Liver (tissue), 9 donors: ENCODE measurements around the gene OR2W3. TPM values are rescaled to one million over a fixed set of nuclear protein-coding genes. Genes with fewer than 3 reads are reported as not detected.

Source experiments
- DNase-seq: peaks from one replicate; pipeline ENCODE4 v3.0.0-alpha.2; 2017; ENCODE audit warnings: low spot score
- H3K27ac ChIP-seq, 2 donors: one replicate each; pipeline ENCODE4 v1.7.0; 2013; ENCODE audit warnings: inconsistent platforms in 2 of 2, low read length in 2 of 2, control low read depth in 1 of 2, low read depth in 1 of 2, mild to moderate bottlenecking in 1 of 2
- H3K27me3 ChIP-seq, 4 donors: one replicate each; pipeline versions ENCODE4 v1.6.1 to v1.7.0; 2013; ENCODE audit warnings: low read length in 3 of 4, inconsistent platforms in 1 of 4, mild to moderate bottlenecking in 1 of 4, moderate library complexity in 1 of 4; ENCODE audit not compliant: control insufficient read depth in 4 of 4, insufficient read depth in 4 of 4
- H3K36me3 ChIP-seq, 4 donors: one replicate each; pipeline versions ENCODE4 v1.6.1 to v1.7.0; 2013; ENCODE audit warnings: low read length in 3 of 4, mild to moderate bottlenecking in 3 of 4, low read depth in 1 of 4, moderate library complexity in 1 of 4; ENCODE audit not compliant: control insufficient read depth in 4 of 4, insufficient read depth in 3 of 4
- H3K4me1 ChIP-seq, 4 donors: one replicate each; pipeline versions ENCODE4 v1.6.1 to v1.7.0; 2013; ENCODE audit warnings: low read length in 3 of 4, mild to moderate bottlenecking in 3 of 4, moderate library complexity in 1 of 4; ENCODE audit not compliant: control insufficient read depth in 4 of 4, insufficient read depth in 4 of 4
- H3K4me3 ChIP-seq, 3 donors: one replicate each; pipeline versions ENCODE4 v1.6.1 to v1.7.0; 2013; ENCODE audit warnings: low read length in 3 of 3, control low read depth in 1 of 3, low read depth in 1 of 3, mild to moderate bottlenecking in 1 of 3
- H3K9ac ChIP-seq, 2 donors: one replicate each; pipeline ENCODE4 v1.7.0; 2013; ENCODE audit warnings: low read length in 2 of 2, mild to moderate bottlenecking in 2 of 2, moderate library complexity in 2 of 2, control low read depth in 1 of 2, low read depth in 1 of 2
- H3K9me3 ChIP-seq, 4 donors: one replicate each; pipeline versions ENCODE4 v1.6.1 to v1.7.0; 2013; ENCODE audit warnings: low read length in 3 of 4; ENCODE audit not compliant: control insufficient read depth in 4 of 4
- EGR1 ChIP-seq, 2 donors: IDR thresholded peaks; 2 replicates each; pipeline ENCODE4 v1.6.1; 2016 to 2018; ENCODE audit warnings: antibody characterized with exemption in 2 of 2, low read depth in 2 of 2
- FOXA1 ChIP-seq: IDR thresholded peaks from 2 replicates; pipeline ENCODE4 v1.6.1; 2016; ENCODE audit warnings: antibody characterized with exemption
- FOXA2 ChIP-seq: IDR thresholded peaks from 2 replicates; pipeline ENCODE4 v1.6.1; 2016; ENCODE audit warnings: antibody characterized with exemption
- GABPA ChIP-seq, 2 donors: IDR thresholded peaks in 1 of 2; conservative IDR thresholded peaks in 1 of 2; 2 replicates each; pipeline ENCODE4 v1.6.1; 2016; ENCODE audit warnings: antibody characterized with exemption in 2 of 2, mild to moderate bottlenecking in 1 of 2, moderate library complexity in 1 of 2
- HNF4G ChIP-seq: IDR thresholded peaks from 2 replicates; pipeline ENCODE4 v1.6.1; 2016; ENCODE audit warnings: antibody characterized with exemption
- JUND ChIP-seq, 2 donors: IDR thresholded peaks; 2 replicates each; pipeline ENCODE4 v1.6.1; 2016; ENCODE audit warnings: antibody characterized with exemption in 2 of 2
- RAD21 ChIP-seq, 2 donors: IDR thresholded peaks; 2 replicates each; pipeline ENCODE4 v1.6.1; 2016; ENCODE audit warnings: antibody characterized with exemption in 2 of 2, mild to moderate bottlenecking in 2 of 2
- RXRA ChIP-seq, 2 donors: IDR thresholded peaks; 2 replicates each; pipeline ENCODE4 v1.6.1; 2017 to 2018; ENCODE audit warnings: antibody characterized with exemption in 2 of 2, mild to moderate bottlenecking in 1 of 2
- TAF1 ChIP-seq: conservative IDR thresholded peaks from 2 replicates; pipeline ENCODE4 v1.6.1; 2016; ENCODE audit warnings: antibody characterized with exemption, mild to moderate bottlenecking
- YY1 ChIP-seq: IDR thresholded peaks from 2 replicates; pipeline ENCODE4 v1.6.1; 2016; ENCODE audit warnings: antibody characterized with exemption, mild to moderate bottlenecking
- WGBS: extraction: QIAGEN DNeasy Blood & Tissue Kit; methylation state at CpG from one replicate; pipeline ENCODE4 v1.1.7; 2013; 5-methylcytosine and 5-hydroxymethylcytosine counted together
- polyA plus RNA-seq, 2 donors: library from polyadenylated mRNA; stranded (reverse) in 1 of 2; unstranded in 1 of 2; fragments of 200-250 nt in 1 of 2; fragments of >200 nt in 1 of 2; fragmentation: Nextera tagmentation in 1 of 2; extraction: Ambion mirVana in 1 of 2; gene quantifications; one replicate each; pipeline versions ENCODE4 v1.2.1 to v1.2.3, GENCODE V29; 2013 to 2015
- total RNA-seq, 2 donors: library from RNA; depleted of rRNA; stranded (reverse); fragments of >200 nt; gene quantifications; one replicate each; pipeline ENCODE4 v1.2.3, GENCODE V29; 2014
- TF ChIP-seq, protein P1 (sequence below): IDR thresholded peaks from 2 replicates; pipeline ENCODE4 v1.6.1; 2016; ENCODE audit warnings: antibody characterized with exemption
- TF ChIP-seq, protein P2 (sequence below): IDR thresholded peaks from 2 replicates; pipeline ENCODE4 v1.6.1; 2016; ENCODE audit warnings: antibody characterized with exemption
- TF ChIP-seq, protein P3 (sequence below): fragments of 150-350 bp; IDR thresholded peaks from 2 replicates; pipeline ENCODE4 v1.5.1; 2017; ENCODE audit warnings: improper control_type of control experiment, low read depth, low read length; ENCODE audit not compliant: missing input control
- TF ChIP-seq, protein P4 (sequence below): IDR thresholded peaks from 2 replicates; pipeline ENCODE4 v1.6.1; 2016; ENCODE audit warnings: antibody characterized with exemption, mild to moderate bottlenecking
- TF ChIP-seq, protein P5 (sequence below): IDR thresholded peaks from 2 replicates; pipeline ENCODE4 v1.6.1; 2016; ENCODE audit warnings: antibody characterized with exemption
- donor health status: healthy.
- donor health status: healthy.
- donor health status: healthy.
- donor health status: healthy.
- donor health status: healthy.

Gene OR2W3
- total and polyA plus RNA-seq, 4 donors, result 13.4 TPM; not detected in 3

DNA sequence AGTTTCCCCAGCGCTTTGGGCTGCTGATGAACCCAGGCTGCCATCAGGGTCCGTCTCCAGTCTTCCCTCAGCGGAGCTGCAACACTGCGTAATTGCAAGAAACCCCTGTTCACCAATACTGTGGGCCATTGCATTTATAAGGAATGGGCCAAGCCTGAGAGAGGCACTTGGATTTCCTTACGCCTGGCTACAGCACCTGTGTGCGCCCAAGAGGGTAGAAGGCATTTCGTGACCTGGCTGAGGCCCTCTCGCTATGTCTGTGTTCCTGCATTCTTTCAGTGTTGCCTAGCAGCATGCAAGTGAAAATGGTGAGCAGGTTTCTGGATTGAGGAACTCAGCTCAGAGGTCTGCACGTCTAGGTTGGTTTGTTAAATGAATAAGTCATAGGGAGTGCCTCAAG, 12.0 kb upstream of the OR2W3 start:
- no peaks in the 10 kb centered on the region for H3K4me1 ChIP-seq

DNA sequence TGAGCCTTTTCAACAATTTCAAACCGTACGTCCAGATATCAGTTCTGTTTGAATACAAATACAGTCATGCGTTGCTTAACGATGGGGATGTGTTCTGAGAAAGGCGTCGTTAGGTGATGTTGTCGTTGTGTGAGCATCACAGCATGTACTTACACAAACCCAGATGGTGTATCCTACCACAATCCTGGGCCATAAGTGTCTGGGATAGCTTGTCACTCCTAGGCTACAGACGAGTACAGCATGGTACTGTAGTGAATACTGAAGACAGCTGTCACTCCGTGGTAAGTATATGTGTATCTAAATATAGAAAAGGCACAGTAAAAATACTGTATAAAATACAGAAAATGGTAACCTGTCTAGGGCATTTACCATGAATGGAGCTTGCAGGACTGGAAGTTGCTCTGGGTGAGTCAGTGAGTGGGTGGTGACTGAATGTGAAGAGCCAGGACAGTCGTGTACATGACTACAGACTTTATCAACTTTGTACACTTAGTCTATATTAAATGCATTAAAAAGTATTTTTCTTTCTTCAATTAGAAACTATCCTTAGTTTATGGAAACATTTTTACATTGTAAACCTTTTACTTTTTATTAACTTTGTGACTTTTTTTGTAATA, 10.5 kb upstream of the OR2W3 start:
- TF ChIP-seq, protein P1, sequence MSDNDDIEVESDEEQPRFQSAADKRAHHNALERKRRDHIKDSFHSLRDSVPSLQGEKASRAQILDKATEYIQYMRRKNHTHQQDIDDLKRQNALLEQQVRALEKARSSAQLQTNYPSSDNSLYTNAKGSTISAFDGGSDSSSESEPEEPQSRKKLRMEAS, result no peak
- TF ChIP-seq FOXA2 (no peak), FOXA1 (no peak)

More for the DNA sequence above, 12.0 kb upstream of the OR2W3 start:
- Histone ChIP-seq H3K27ac (no peak overlapping the region), H3K9ac (no peak overlapping the region), H3K36me3 (no peaks in the 10 kb centered on the region), H3K27me3 (peaks cover 0 to 3% (median 0%) of the 10 kb centered on the region in 4 donors), H3K9me3 (peaks cover 0 to 3% (median 0%) of the 10 kb centered on the region in 4 donors), H3K4me3 (no peak overlapping the region)
- WGBS, result 80% methylated on average over 9 of the region's 9 CpGs
- TF ChIP-seq EGR1 (IDR thresholded peaks at IDR 0.05; ENCODE audit: low read depth in 2 of 2), result no peak
- no peak for TF ChIP-seq RAD21 (IDR thresholded peaks at IDR 0.05)
- no peak for TF ChIP-seq TAF1
- no peak for TF ChIP-seq JUND (IDR thresholded peaks at IDR 0.05)
- TF ChIP-seq, protein P2, sequence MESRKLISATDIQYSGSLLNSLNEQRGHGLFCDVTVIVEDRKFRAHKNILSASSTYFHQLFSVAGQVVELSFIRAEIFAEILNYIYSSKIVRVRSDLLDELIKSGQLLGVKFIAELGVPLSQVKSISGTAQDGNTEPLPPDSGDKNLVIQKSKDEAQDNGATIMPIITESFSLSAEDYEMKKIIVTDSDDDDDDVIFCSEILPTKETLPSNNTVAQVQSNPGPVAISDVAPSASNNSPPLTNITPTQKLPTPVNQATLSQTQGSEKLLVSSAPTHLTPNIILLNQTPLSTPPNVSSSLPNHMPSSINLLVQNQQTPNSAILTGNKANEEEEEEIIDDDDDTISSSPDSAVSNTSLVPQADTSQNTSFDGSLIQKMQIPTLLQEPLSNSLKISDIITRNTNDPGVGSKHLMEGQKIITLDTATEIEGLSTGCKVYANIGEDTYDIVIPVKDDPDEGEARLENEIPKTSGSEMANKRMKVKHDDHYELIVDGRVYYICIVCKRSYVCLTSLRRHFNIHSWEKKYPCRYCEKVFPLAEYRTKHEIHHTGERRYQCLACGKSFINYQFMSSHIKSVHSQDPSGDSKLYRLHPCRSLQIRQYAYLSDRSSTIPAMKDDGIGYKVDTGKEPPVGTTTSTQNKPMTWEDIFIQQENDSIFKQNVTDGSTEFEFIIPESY, result no peak
- no peak for TF ChIP-seq FOXA2
- TF ChIP-seq, protein P3, sequence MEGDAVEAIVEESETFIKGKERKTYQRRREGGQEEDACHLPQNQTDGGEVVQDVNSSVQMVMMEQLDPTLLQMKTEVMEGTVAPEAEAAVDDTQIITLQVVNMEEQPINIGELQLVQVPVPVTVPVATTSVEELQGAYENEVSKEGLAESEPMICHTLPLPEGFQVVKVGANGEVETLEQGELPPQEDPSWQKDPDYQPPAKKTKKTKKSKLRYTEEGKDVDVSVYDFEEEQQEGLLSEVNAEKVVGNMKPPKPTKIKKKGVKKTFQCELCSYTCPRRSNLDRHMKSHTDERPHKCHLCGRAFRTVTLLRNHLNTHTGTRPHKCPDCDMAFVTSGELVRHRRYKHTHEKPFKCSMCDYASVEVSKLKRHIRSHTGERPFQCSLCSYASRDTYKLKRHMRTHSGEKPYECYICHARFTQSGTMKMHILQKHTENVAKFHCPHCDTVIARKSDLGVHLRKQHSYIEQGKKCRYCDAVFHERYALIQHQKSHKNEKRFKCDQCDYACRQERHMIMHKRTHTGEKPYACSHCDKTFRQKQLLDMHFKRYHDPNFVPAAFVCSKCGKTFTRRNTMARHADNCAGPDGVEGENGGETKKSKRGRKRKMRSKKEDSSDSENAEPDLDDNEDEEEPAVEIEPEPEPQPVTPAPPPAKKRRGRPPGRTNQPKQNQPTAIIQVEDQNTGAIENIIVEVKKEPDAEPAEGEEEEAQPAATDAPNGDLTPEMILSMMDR, result no peak
- TF ChIP-seq HNF4G, result no peak
- no peak for DNase-seq

DNA sequence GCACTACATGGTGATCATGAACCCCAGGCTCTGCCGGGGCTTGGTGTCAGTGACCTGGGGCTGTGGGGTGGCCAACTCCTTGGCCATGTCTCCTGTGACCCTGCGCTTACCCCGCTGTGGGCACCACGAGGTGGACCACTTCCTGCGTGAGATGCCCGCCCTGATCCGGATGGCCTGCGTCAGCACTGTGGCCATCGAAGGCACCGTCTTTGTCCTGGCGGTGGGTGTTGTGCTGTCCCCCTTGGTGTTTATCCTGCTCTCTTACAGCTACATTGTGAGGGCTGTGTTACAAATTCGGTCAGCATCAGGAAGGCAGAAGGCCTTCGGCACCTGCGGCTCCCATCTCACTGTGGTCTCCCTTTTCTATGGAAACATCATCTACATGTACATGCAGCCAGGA, 589 bp downstream of the OR2W3 start:
- Histone ChIP-seq H3K9me3 (no peaks in the 10 kb centered on the region), H3K9ac (no peak overlapping the region), H3K4me1 (no peaks in the 10 kb centered on the region), H3K27me3 (no peaks in the 10 kb centered on the region), H3K4me3 (no peak overlapping the region), H3K36me3 (no peaks in the 10 kb centered on the region), H3K27ac (no peak overlapping the region)
- no peak for TF ChIP-seq RXRA (IDR thresholded peaks at IDR 0.05)
- no peak for TF ChIP-seq TAF1
- TF ChIP-seq, protein P4, sequence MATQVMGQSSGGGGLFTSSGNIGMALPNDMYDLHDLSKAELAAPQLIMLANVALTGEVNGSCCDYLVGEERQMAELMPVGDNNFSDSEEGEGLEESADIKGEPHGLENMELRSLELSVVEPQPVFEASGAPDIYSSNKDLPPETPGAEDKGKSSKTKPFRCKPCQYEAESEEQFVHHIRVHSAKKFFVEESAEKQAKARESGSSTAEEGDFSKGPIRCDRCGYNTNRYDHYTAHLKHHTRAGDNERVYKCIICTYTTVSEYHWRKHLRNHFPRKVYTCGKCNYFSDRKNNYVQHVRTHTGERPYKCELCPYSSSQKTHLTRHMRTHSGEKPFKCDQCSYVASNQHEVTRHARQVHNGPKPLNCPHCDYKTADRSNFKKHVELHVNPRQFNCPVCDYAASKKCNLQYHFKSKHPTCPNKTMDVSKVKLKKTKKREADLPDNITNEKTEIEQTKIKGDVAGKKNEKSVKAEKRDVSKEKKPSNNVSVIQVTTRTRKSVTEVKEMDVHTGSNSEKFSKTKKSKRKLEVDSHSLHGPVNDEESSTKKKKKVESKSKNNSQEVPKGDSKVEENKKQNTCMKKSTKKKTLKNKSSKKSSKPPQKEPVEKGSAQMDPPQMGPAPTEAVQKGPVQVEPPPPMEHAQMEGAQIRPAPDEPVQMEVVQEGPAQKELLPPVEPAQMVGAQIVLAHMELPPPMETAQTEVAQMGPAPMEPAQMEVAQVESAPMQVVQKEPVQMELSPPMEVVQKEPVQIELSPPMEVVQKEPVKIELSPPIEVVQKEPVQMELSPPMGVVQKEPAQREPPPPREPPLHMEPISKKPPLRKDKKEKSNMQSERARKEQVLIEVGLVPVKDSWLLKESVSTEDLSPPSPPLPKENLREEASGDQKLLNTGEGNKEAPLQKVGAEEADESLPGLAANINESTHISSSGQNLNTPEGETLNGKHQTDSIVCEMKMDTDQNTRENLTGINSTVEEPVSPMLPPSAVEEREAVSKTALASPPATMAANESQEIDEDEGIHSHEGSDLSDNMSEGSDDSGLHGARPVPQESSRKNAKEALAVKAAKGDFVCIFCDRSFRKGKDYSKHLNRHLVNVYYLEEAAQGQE, result no peak
- TF ChIP-seq, protein P5, sequence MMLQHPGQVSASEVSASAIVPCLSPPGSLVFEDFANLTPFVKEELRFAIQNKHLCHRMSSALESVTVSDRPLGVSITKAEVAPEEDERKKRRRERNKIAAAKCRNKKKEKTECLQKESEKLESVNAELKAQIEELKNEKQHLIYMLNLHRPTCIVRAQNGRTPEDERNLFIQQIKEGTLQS, result no peak
- TF ChIP-seq, protein P1, result no peak
- no peak for TF ChIP-seq YY1
- no peak for TF ChIP-seq RAD21 (IDR thresholded peaks at IDR 0.05)
- no peak for TF ChIP-seq EGR1 (IDR thresholded peaks at IDR 0.05; ENCODE audit: low read depth in 2 of 2)
- TF ChIP-seq GABPA (IDR thresholded peaks at IDR 0.05 in 1 of 2, conservative IDR thresholded peaks at IDR 0.05 in 1 of 2), result no peak
- TF ChIP-seq, protein P2, result no peak
- WGBS, result 86% methylated on average over 14 of the region's 14 CpGs
- DNase-seq, result no peak

More for the DNA sequence above, 10.5 kb upstream of the OR2W3 start:
- no peaks in the 10 kb centered on the region for H3K4me1 ChIP-seq
- no peak for DNase-seq
- no peak overlapping the region for H3K9ac ChIP-seq
- no peaks in the 10 kb centered on the region for H3K9me3 ChIP-seq
- H3K27ac ChIP-seq, result no peak overlapping the region
- peaks cover 0 to 3% (median 0%) of the 10 kb centered on the region in 4 donors for H3K27me3 ChIP-seq
- H3K36me3 ChIP-seq, result no peaks in the 10 kb centered on the region
- WGBS, result 84% methylated on average over 10 of the region's 10 CpGs
- no peak overlapping the region for H3K4me3 ChIP-seq
